Cardiac septum (tissue), 1 donor: ENCODE results near the gene MAP2K3. TPM values are rescaled to one million over a fixed set of nuclear protein-coding genes. Genes with fewer than 3 reads are reported as not detected.
A peak's percentile ranks its signal among the peaks of the same experiment; 100 is the strongest.

Experiments used
- DNase-seq: peaks from one replicate; pipeline ENCODE4 v3.0.0-alpha.2; 2020; ENCODE audit warnings: low spot score
- intact Hi-C: fragments of 100-400 bp; cut with DNase I; formaldehyde crosslinking; loops from one replicate; pipeline ENCODE4 v1.14.0; 2022
- total RNA-seq: library from RNA; stranded (reverse); fragmentation: NEBNext Ultra II Directional; extraction: Animal tissue kit (Norgen Biotek cat#: 25700); gene quantifications from one replicate; pipeline ENCODE4 v1.2.1, GENCODE V29; 2021
- donor health status: DM: no; HTN: no; CAD: no.

MAP2K3 gene
- total RNA-seq, 1 donor from 2014 or later: 70.5 TPM

DNA sequence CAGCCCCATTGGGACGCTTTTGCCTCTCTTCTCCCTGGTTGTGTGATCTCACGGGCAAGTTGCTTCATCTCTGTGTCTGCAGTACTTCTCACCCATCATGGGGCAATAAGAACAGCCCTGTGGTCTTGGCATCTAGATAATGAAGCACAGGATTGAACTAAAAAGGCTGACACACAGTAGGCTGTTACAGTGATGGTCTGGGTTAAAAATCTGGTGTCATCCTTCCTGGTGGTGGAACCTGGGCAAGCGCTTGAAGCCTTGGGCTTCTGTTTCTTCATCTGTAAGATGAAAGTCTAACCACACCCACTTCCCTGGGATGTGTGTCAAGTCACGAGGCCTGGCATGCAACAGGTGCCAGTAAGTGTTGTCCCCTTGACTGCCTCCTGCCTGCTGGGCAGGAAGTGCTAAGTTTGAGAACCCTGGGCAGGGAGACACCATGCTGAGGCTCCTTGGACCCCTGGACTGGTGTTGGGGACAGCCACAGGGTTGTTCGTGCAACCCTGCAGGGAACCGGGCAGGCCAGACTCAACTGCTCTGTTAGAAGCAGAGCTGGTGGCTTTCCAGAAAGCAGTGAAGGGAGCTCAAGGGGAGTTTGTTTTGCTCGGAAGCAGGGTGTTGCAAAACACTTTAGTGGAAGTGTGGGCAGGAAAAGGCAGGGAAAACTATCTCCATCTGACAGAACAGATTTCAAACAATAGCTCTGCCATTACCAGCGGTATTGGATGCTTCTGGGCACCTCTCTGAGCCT is 5.9 kb upstream of the MAP2K3 start:
- intact Hi-C loops: loop anchor here (5.0 kb wide), 1 partner anchor 66 kb away; the partner anchor contains the start of gene TMEM11
- DNase-seq: peak; percentile 91

DNA sequence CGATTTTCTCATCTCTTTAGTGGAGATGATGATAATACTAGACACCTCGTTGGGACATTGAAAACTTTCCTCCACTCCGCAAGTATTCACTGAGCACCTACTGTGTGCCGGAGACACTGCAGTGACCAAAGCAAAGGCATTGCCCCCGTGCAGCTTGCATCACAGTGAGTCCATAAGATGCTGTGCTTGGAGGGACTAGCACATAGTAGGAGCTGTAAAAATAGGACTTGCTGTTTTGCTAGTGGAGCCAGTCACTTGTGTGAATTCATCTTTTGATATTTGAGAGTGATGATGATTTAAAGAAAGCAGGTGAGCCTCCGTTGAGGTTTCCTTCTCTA is 5.3 kb upstream of the MAP2K3 start:
- intact Hi-C loops: loop anchor here (5.0 kb wide), 1 partner anchor 67 kb away; the partner anchor contains the start of gene TMEM11
- no peak for DNase-seq

DNA sequence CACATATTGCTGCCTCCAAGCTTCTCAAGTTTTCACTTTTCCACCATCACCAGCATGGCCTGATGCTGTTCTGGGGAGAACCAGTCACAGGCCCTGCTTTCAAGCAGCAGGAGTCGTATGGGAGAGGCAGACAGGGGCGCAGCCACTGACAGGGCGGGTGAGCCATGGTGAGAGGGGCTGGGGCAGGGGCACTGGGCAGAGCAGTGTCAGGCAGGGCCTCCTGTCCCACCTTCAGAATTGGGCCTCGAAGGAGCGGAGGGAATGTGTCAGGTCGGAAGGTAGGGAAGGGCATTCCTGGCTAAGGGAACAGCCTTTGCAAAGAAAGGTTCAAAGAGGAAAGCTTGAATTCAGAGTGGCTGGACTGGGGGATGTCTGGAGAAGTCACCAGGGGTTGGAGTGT is 4.9 kb upstream of the MAP2K3 start:
- intact Hi-C loops: loop anchor here (5.0 kb wide), 1 partner anchor 67 kb away; the partner anchor contains the start of gene TMEM11
- DNase-seq: no peak

DNA sequence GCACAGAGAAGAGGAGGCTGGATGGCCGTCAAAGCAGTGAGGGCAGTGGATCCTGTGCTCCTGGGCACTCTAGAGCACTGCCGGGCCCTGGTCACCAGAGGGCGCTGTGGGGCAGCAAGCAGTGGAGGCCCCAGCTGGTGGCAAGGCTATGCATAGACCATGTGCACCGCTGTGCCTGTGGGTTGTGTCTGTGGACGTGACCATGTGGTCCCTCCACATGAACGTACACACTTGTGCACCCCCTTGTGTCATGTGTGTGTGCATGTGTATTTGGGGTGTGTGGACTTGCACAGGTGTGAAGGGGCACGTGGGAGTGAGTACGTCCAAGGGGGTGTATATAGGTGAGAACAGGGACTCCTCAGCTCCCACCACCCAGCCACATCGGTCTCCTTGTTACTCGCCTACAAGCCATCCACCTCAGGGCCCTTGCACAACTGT is 4.4 kb upstream of the MAP2K3 start:
- peak; percentile 96 for DNase-seq
- intact Hi-C loops: loop anchor here (5.0 kb wide), 1 partner anchor 37 kb away; no protein-coding TSS in a partner anchor

DNA sequence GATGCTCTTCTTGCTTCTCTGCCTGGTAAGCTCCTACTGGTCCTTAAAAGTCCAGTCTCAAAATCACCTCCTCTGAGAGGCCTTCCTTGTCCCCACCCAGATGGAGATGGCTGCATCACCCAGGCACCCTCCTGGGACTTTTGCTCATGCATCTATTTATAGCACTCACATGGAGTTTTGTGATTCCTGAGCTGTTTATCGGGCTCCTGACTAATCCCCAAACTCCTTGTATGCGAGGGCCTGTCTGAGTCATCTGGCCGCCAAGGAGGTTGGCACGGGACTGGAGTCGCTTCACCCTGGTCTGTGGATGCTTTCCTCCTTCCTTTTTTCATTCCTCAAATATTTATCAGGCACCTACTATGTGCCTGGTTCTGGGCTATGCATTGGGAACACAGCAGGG is 2.3 kb upstream of the MAP2K3 start:
- intact Hi-C loops: loop anchor here (2.0 to 5.0 kb wide), 2 partner anchors 35 to 231 kb away; no protein-coding TSS in a partner anchor
- DNase-seq: no peak

DNA sequence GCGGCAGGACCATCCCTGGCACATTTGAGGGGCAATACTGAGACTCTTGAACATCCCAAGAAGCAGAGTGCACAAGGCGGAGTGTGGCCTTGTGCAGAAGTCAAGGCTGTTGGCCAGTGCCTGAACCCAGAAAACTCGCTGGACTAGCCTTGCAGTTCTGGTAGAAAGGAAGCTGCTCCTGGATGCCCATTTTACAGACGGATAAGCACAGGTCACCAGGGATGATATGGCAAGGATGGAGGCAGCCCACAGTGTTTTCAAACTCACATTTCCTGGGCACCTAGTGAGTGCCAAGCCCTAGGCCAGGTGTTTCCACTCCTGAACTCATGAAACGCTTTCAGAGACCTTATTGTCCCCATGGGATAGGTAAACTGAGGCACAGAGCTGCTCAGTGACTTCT is 1.7 kb upstream of the MAP2K3 start:
- no peak for DNase-seq
- intact Hi-C loops: loop anchor here (2.0 to 5.0 kb wide), 2 partner anchors 34 to 230 kb away; no protein-coding TSS in a partner anchor

DNA sequence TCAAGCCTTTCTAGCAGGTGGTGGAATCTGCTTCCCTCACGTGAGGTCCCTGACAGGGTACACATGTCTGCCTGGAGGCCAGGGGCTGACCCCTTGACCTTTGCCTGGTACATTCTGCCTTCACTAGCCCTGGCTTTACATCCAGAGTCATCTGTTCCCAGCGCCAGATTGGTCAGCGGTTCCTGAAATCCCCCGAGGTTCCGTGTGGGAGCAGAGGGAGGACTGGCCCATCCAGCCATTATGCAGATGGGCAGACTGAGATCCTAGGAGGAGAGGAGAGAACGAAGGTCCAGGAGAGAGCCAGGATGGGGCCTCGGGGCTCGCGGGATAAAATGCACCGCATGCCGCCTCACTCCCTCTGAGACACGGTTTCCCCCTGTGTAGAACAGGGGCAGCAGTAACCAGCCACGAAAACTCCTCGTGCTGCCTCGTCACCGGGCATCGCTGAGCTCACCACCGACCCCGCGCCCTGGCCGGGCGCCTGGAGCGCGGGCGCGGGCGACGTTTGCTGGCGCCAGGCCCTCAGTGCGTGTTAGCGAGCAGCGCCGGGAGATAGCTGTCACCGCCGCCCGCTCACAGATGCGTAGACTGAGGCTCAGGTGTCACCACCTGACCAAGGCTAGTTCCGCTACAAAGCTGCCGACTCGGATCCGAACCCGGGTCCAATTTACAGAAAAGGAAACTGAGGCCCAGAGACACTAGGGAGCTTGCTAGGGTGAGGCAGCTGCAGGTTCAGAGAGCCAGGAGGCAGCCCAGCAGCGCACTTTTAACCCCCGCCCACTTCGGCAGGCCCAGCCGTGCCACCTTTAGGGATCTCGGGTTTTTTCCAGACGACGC is 811 bp upstream of the MAP2K3 start:
- intact Hi-C loops: loop anchor here (2.0 to 5.0 kb wide), 2 partner anchors 34 to 229 kb away; no protein-coding TSS in a partner anchor
- DNase-seq: no peak

DNA sequence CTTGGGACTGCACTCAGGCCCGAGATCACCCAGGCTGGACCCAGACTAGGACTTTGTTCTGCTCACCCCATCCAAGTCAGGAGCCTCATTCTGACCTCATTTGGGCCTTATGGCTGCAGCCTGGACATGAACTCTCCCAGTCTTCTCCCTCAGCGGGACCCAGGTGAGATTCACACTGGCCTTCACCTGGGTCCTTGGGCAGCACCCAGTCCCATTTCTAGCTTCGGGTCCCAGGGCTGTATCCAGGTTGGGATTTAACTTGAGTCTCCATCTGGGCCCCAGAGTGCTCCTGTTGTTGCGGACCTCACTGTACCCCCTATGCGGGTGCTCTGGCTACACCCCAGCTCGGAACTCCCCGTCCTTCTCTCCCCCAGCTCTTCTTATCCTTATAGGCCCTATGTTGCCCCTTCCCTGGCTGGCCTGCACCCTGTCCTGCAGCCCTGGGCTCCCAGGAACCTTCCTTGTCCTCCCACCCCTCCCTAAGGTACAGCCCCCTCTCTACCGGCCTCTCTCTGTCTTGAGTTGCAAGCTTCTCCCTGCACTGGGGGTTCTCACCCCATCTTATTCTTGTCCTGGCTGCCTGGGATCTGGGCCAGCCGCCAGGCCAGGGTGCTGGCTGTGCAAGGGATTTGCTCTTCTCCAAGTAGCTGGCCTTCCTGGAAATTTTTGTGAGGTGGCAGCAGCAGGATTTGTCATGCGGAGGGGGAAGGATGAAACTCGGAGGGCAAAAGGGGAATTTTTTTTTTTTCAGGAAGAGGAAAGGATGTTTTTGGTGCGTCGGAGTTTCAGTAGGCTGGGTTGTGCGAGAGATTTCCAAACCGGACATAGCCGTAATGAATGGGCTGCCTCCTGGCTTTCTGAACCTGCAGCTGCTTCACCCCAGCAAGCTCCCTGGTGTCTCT is 904 bp downstream of the MAP2K3 start:
- intact Hi-C loops: loop anchor here (2.0 to 5.0 kb wide), 4 partner anchors 92 to 243 kb away; partner anchors contain the start of genes DHRS7B, KCNJ12 and USP22
- no peak for DNase-seq

DNA sequence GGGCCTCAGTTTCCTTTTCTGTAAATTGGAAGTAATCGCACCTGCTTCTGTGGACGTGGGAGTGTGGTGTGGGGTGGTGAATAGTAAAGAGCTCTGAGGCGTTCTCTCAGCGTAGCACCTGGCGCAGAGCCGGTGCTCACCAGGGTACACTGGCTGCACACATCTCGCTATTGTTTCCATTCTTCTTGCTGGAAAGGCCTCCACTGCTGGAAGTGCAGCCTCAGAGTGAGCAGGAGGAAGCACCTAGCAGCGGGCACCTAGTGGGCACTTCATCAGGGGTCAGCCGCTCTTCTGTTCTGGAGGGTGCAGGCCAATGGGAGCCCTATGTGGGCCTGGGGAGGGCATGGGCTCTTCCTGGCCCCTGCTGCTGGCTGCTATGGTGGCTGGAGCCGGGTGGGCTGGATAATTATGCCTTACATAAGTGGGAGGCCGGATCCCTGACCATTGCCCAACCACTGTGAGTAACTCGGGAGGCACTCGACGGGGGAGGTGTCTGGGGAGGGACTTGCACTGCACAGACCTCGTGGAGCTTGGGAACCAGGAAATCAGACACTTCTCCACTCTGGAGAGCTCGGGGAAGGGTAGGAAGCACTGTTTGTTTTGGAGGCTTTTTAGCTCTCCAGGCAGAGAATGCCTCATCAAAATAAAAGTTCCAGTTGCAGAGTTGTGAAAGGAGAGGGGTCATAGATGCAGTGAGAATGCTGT is 1.7 kb downstream of the MAP2K3 start:
- peak; percentile 94 for DNase-seq
- intact Hi-C loops: loop anchor here (2.0 to 5.0 kb wide), 4 partner anchors 91 to 243 kb away; partner anchors contain the start of genes DHRS7B, KCNJ12 and USP22

DNA sequence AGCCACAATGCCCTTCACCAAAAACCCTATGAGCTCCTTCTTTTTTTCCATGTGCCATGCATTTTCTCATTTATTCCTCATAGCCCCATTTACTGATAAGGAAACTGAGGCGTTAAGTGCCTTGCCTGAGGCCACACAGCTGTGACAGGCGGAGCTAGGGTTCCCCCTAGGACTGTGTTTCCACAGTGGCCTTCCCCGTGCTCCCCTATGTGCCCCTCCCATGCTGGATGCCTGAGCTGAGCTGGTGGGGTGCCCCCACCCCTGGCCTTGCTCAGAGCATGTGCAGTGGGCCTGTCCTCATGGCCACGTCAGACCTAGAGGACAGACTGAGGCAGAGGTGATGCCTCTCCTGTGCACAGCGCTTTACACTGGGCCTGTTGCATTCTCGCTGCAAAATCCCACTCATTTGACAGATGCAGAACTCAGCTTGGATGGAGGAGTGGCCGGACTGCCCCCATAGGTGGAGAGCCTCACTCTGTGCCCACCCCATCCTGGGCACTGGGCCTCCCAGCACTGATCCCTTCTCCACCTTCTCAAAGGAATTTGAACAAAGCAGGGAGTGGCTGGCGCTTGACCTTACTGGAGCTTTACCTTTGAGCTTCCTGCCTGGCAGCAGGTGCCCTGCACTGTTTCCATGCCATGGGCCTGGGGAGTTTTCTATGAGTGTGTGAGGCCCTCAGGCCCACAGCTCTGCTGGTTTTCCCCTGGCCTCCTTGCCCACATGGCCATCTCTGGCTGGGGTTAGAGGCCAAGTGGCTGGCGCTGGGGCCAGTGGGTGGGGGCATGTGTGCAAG is 2.6 kb downstream of the MAP2K3 start:
- DNase-seq: no peak
- intact Hi-C loops: loop anchor here (2.0 to 5.0 kb wide), 4 partner anchors 90 to 244 kb away; partner anchors contain the start of genes DHRS7B, KCNJ12 and USP22

DNA sequence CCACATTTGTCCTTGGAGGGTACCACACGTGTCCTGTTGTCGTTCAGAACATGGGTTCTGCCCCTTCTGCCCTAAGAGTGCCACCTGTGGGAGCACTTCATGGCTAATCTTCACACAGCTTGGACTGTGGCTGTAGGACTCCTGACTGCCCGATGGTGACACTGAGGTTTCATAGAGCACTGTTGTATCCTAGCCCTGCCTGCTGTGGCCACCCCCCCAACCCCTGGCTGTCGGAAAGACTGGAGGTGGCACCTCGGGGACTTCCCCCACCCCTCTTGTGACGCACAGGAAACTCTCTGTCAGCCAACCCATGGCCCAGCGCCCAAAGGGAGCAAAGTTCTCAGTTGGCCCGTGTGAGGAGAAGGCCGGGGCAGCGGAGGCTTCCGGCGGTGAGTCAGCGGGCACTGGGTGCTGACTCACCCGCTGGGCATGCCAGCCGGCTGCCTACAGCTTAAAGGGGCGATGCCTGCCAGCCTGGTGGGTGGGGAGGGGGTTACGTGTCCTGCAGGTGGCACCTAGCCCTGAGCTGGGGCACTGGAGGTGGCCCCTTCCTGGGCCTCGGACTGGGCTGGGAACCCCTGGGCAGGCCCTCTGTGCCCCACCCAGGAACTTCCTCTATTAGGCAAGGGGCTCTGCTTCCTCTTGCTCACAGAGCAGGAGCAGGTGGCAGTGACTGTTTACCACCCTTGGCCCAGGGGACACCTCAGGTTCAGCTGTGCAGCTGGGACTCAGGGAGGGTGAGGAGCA is 3.4 kb downstream of the MAP2K3 start:
- intact Hi-C loops: loop anchor here (2.0 to 5.0 kb wide), 4 partner anchors 89 to 245 kb away; partner anchors contain the start of genes DHRS7B, KCNJ12 and USP22
- DNase-seq: peak; percentile 99

DNA sequence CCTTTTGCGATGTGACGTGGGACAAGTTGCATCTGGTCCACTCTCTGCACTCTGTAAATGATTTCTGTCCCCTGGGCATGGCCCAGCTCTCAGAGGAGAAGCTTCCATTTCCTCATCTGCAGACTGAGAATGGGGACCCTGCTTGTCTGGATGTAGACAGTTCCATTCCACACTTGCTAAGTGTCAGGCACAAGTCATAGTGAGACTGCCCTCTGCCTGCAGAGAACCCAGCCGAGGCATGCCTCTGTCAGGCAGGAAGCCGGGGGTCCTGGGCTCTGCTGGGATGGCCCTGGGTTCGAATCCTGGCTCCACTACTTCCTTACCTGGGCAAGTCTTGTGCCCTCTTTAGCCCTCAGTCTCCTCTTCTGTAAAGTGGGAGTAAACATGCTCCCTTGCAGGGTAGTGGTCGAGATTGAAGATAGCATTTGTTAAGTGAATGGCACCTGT is 4.1 kb downstream of the MAP2K3 start:
- intact Hi-C loops: loop anchor here (5.0 kb wide), 2 partner anchors 89 to 161 kb away; partner anchors contain the start of genes DHRS7B and KCNJ12
- no peak for DNase-seq

DNA sequence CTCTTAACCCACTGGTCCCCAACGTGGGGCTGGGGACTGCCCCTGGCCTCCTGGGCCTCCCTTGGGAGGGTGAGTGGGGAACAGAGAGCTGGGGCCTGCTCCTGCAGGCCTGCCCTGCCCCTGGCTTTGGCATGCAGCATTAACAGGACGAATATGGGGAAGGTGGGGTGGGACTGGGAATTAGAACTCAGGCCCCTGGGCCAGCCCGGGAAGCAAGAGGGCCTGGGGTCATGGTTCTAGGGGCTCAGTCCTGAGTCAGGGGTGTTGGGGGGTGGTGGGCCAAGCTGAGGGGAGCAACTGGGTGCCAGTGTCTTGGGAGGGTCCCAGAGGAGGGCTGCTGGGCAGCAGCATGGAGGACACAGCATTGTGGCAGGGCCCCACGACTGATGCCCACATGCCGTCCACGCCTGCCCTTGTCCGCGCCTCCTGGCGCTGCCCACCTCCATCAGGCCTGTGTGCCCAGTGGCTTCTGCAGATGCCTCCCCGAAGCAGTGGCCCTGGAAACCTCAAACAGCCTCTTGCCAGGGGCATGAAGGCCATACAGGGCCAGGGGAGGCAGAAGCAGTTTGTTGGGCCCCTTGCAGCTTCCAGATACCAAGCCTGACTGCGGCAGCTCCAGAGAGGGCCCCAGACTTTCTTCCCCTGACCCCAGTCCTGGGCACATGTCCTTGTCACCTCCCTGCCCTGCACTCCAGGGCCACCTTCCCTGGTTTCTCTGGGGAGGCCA is 4.8 kb downstream of the MAP2K3 start:
- DNase-seq: no peak
- intact Hi-C loops: loop anchor here (5.0 kb wide), 2 partner anchors 88 to 162 kb away; partner anchors contain the start of genes DHRS7B and KCNJ12

DNA sequence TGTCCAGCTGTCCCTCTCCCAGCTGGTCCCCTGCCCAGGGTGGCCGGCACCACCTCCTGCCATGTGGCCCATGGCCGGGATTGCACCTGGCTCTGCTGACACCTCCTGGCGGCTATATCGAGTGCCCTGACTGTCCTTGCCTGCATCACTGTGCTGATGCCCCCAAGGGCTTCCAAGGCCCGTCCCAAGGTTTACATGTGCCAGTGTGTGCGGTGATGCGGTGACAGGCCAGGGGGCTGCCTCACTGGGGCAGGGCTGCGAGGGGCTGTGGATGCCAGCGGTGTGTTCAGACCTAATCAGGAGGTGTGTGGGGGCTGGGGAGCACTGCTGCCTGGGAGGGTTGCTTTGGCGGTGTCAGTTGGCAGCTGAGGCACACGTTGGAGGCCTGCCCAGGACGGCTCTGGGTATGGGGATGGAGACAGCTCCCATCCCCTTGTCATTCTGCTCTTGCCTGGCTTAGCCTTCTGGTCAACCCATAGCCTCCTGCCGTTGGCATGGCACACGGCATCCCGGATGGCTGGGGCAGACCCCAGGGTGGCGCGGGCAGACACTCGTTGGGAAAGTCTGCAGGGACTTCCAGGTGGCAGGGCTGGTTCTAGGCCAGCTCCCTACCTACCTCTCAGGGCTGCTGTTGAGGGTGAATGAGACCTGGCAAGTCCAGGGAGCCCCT is 5.5 kb downstream of the MAP2K3 start:
- no peak for DNase-seq
- intact Hi-C loops: loop anchor here (5.0 kb wide), 2 partner anchors 87 to 163 kb away; partner anchors contain the start of genes DHRS7B and KCNJ12

DNA sequence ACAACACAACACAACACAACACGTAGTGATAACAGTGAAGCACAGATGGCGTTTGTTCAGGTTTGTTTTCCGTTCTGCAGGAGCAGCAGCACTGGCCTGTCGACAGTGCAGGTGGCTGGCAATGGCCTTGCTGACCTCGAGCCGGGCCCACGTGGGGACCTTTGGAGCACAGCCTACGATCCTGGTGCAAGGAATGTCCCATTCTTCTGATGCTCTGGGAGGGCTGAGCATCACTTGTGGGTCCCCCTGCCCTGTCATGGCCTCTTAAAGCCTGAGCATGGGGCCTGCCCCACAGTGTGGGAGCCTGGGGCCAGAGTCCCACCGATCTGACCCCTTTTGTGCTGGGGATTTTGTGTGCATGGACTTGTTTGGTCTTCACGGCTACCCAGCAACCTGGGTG is 6.8 kb downstream of the MAP2K3 start:
- DNase-seq: no peak
- intact Hi-C loops: no loop called here
